ENCODE measurements around the gene RPL10A.

DNA sequence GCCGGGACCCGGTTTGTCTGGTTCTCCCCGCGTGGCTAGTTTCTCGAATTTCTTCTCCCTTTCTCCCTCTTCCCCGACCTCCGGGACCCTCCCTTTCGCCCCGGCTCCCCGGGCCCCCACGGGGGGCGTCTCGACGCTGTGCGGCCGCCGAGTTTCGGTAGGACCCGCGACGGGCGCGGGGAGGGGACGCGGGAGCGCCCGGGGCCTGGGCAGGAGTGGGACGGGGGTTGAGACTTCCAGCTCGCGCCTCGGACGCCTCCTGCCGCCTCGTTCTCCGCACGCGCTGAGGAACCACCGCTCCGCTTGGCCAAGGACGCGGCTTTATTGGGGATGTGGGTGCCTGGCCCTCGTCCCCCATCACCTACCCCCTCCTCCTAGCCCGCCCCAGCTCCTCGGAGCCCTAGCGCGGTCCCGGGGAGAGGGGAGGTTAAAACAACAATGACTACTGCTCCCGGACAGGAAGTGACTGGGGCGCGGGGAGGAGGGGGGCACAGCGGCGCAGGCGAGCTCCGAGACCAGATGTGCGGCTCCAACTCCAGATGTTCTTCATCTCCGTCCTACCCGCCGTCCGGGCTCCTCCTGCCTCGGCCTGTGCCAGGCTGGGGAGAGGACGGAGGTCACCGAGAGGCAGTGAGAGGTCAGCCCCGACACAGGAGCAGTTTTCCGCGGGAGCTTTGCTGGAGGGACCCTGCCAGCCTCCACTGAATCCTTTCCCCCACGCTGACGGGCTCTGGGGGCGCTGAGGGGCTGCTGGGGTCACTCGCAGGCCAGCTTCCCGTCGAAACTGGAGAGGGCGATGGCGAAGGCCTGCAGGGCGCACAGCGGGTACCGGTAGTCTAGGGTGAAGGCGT lies 29.6 kb downstream of the RPL10A start:
- TF ChIP-seq POLR2AphosphoS5 (IDR thresholded peaks at IDR 0.05; ENCODE audit: low read depth, low read length) (peak; percentile 54), HDAC6 (IDR thresholded peaks at IDR 0.05; ENCODE audit: low read depth, low read length) (no peak), EZH2 (IDR thresholded peaks at IDR 0.05; ENCODE audit: low read depth, low read length, severe bottlenecking) (peak; percentile 28)
- TF ChIP-seq, protein P1, sequence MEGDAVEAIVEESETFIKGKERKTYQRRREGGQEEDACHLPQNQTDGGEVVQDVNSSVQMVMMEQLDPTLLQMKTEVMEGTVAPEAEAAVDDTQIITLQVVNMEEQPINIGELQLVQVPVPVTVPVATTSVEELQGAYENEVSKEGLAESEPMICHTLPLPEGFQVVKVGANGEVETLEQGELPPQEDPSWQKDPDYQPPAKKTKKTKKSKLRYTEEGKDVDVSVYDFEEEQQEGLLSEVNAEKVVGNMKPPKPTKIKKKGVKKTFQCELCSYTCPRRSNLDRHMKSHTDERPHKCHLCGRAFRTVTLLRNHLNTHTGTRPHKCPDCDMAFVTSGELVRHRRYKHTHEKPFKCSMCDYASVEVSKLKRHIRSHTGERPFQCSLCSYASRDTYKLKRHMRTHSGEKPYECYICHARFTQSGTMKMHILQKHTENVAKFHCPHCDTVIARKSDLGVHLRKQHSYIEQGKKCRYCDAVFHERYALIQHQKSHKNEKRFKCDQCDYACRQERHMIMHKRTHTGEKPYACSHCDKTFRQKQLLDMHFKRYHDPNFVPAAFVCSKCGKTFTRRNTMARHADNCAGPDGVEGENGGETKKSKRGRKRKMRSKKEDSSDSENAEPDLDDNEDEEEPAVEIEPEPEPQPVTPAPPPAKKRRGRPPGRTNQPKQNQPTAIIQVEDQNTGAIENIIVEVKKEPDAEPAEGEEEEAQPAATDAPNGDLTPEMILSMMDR (IDR thresholded peaks at IDR 0.05; ENCODE audit: control extremely low read depth in 1 of 3, insufficient read depth in 1 of 3, low read depth in 1 of 3, low read length in 3 of 3): no peak

All from H1 (cell line).